Measurements from ENCODE around the gene PCGF2.
"Not testable (repeated sequence)": the region's sequence is repeated elsewhere in the genome, so short reads cannot be mapped to it uniquely, and the experiment has no call there.

The PCGF2 gene

DNA sequence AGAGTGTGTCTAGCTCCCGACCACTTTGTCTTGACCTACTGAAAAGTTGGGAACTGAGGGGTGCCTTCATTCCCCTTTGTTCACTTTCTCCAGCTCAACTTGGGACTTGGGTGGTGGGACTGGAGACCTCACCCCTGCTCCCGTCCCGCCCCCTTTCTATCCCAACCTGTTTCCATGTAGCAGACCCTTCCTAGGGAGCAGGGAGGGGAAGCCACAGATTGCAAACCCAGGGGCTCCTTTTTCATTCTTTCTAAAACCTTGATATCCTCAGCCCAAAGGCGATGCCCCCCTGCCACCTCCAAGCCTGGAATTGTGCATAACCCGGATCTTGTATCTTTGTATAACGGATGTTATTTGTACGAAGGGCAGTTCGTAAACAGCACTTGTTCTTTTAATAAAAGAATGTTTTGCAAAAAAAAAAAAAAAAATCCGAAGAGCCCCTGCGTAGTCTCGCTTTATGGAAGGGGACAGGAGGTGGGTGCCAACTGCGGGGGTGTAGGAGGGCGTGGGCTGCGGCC, 18.7 kb downstream of the PCGF2 start:
- no peaks in the 10 kb centered on the region for H4K20me1 ChIP-seq (ENCODE audit: low read depth, low read length)
- no peaks in the 10 kb centered on the region for H3K9me2 ChIP-seq (replicated peaks; ENCODE audit: insufficient read depth, low read length)
- H3K27ac ChIP-seq (ENCODE audit: low read depth, low read length), result peak overlapping the region; percentile 49; the same call in 1 of the 2 replicates
- no peaks in the 10 kb centered on the region for H3K9me3 ChIP-seq (ENCODE audit: insufficient read depth, low read length)
- H3K4me2 ChIP-seq (ENCODE audit: low read depth, low read length, poor library complexity, severe bottlenecking), result peak overlapping the region; percentile 81
- H3K9ac ChIP-seq (ENCODE audit: low read length), result peak overlapping the region; percentile 77
- no peaks in the 10 kb centered on the region for H3K79me2 ChIP-seq (ENCODE audit: insufficient read depth, low read length)
- H3K27me3 ChIP-seq (ENCODE audit: low read length), result no peaks in the 10 kb centered on the region
- TF ChIP-seq, protein P1, sequence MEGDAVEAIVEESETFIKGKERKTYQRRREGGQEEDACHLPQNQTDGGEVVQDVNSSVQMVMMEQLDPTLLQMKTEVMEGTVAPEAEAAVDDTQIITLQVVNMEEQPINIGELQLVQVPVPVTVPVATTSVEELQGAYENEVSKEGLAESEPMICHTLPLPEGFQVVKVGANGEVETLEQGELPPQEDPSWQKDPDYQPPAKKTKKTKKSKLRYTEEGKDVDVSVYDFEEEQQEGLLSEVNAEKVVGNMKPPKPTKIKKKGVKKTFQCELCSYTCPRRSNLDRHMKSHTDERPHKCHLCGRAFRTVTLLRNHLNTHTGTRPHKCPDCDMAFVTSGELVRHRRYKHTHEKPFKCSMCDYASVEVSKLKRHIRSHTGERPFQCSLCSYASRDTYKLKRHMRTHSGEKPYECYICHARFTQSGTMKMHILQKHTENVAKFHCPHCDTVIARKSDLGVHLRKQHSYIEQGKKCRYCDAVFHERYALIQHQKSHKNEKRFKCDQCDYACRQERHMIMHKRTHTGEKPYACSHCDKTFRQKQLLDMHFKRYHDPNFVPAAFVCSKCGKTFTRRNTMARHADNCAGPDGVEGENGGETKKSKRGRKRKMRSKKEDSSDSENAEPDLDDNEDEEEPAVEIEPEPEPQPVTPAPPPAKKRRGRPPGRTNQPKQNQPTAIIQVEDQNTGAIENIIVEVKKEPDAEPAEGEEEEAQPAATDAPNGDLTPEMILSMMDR (IDR thresholded peaks at IDR 0.05; ENCODE audit: insufficient read depth, low read length, poor library complexity, severe bottlenecking), result no peak
- TF ChIP-seq EZH2phosphoT487 (conservative IDR thresholded peaks at IDR 0.05; ENCODE audit: low read length), result no peak
- H3F3A ChIP-seq (ENCODE audit: insufficient read depth), result peaks cover 22% of the 10 kb centered on the region
- H3K4me3 ChIP-seq (ENCODE audit: insufficient read depth, low read length, poor library complexity, severe bottlenecking), result peak overlapping the region; percentile 63
- H3K36me3 ChIP-seq (ENCODE audit: low read length), result no peaks in the 10 kb centered on the region
- peak overlapping the region; percentile 63 for H2AFZ ChIP-seq (ENCODE audit: low read depth, low read length, severe bottlenecking)

DNA sequence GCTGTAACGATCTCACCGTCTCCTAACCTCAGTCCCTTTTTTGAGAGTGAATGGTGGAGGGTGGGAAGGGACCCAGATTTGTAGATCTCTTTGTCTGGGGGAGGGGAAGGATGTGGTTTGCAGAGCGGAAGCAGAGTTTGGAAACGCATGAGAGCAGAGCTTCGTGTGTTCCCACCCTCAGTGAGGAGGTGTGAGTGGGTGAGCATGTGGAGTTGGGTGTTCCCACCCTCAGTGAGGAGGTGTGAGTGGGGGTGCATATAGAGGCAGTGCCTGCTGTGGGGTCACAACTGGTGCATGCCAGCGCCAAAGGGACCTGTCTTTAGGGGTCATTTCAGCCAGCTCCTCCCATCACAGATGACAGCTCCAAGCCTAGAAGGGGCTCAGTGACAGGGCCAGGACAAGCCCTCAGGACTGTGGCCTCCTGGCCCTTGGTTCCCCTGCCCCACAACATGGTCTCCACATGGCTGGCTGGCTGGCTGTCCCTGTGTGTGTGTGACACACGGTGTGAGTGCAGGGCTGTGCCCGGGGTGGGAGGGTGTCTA, 19.8 kb downstream of the PCGF2 start:
- Histone ChIP-seq H3K4me2 (ENCODE audit: low read depth, low read length, poor library complexity, severe bottlenecking) (no peak overlapping the region), H3F3A (ENCODE audit: insufficient read depth) (peaks cover 18% of the 10 kb centered on the region), H3K4me3 (ENCODE audit: insufficient read depth, low read length, poor library complexity, severe bottlenecking) (no peak overlapping the region), H3K27me3 (ENCODE audit: low read length) (no peaks in the 10 kb centered on the region), H3K9me3 (ENCODE audit: insufficient read depth, low read length) (no peaks in the 10 kb centered on the region), H3K9me2 (replicated peaks; ENCODE audit: insufficient read depth, low read length) (no peaks in the 10 kb centered on the region), H3K27ac (ENCODE audit: low read depth, low read length) (no peak overlapping the region), H3K79me2 (ENCODE audit: insufficient read depth, low read length) (no peaks in the 10 kb centered on the region), H2AFZ (ENCODE audit: low read depth, low read length, severe bottlenecking) (no peak overlapping the region), H3K9ac (ENCODE audit: low read length) (no peak overlapping the region), H4K20me1 (ENCODE audit: low read depth, low read length) (no peaks in the 10 kb centered on the region), H3K36me3 (ENCODE audit: low read length) (no peaks in the 10 kb centered on the region)
- no peak for TF ChIP-seq EZH2phosphoT487 (conservative IDR thresholded peaks at IDR 0.05; ENCODE audit: low read length)
- TF ChIP-seq, protein P1 (IDR thresholded peaks at IDR 0.05; ENCODE audit: insufficient read depth, low read length, poor library complexity, severe bottlenecking), result no peak

DNA sequence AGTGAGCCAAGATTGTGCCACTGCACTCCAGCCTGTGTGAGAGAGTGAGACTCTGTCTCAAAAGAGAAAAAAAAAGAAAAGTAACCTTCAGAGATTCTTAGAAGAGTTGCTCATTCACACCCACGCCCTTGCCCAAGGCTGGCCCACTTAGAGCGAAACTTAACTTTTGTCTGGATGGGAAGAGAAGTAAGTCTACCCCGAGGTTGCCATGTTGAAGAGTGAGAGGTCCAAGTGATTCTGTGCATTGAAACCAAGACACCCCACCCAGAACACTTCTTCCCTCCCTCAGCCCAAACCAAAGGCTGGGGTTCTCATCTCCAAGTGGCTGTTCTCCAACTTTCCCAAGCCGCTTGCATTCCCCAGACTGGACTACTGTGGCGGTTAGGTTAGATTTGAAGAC, 20.4 kb downstream of the PCGF2 start:
- peaks cover 16% of the 10 kb centered on the region for H3F3A ChIP-seq (ENCODE audit: insufficient read depth)
- H3K27ac ChIP-seq (ENCODE audit: low read depth, low read length), result no peak overlapping the region
- no peaks in the 10 kb centered on the region for H3K9me2 ChIP-seq (replicated peaks; ENCODE audit: insufficient read depth, low read length)
- no peaks in the 10 kb centered on the region for H3K9me3 ChIP-seq (ENCODE audit: insufficient read depth, low read length)
- H3K9ac ChIP-seq (ENCODE audit: low read length), result no peak overlapping the region
- no peaks in the 10 kb centered on the region for H3K36me3 ChIP-seq (ENCODE audit: low read length)
- H2AFZ ChIP-seq (ENCODE audit: low read depth, low read length, severe bottlenecking), result no peak overlapping the region
- TF ChIP-seq, protein P1 (IDR thresholded peaks at IDR 0.05; ENCODE audit: insufficient read depth, low read length, poor library complexity, severe bottlenecking), result no peak
- TF ChIP-seq EZH2phosphoT487 (conservative IDR thresholded peaks at IDR 0.05; ENCODE audit: low read length), result no peak
- no peaks in the 10 kb centered on the region for H3K27me3 ChIP-seq (ENCODE audit: low read length)
- no peaks in the 10 kb centered on the region for H4K20me1 ChIP-seq (ENCODE audit: low read depth, low read length)
- H3K79me2 ChIP-seq (ENCODE audit: insufficient read depth, low read length), result no peaks in the 10 kb centered on the region
- no peak overlapping the region for H3K4me2 ChIP-seq (ENCODE audit: low read depth, low read length, poor library complexity, severe bottlenecking)
- no peak overlapping the region for H3K4me3 ChIP-seq (ENCODE audit: insufficient read depth, low read length, poor library complexity, severe bottlenecking)

- H3K27me3 ChIP-seq (ENCODE audit: low read length); H3K9ac ChIP-seq (ENCODE audit: low read length); H3K27ac ChIP-seq (ENCODE audit: low read depth, low read length): not testable (repeated sequence)
Observed at GRCh38 chr17:38726145-38726544, 22.0 kb downstream of the PCGF2 start.

More at GRCh38 chr17:38726145-38726544, 22.0 kb downstream of the PCGF2 start:
- H3K79me2 ChIP-seq (ENCODE audit: insufficient read depth, low read length); H3K9me3 ChIP-seq (ENCODE audit: insufficient read depth, low read length); H3K36me3 ChIP-seq (ENCODE audit: low read length); H4K20me1 ChIP-seq (ENCODE audit: low read depth, low read length); H3K4me3 ChIP-seq (ENCODE audit: insufficient read depth, low read length, poor library complexity, severe bottlenecking); H3K4me2 ChIP-seq (ENCODE audit: low read depth, low read length, poor library complexity, severe bottlenecking); H2AFZ ChIP-seq (ENCODE audit: low read depth, low read length, severe bottlenecking); H3K9me2 ChIP-seq (replicated peaks; ENCODE audit: insufficient read depth, low read length): not testable (repeated sequence)
- peaks cover 15% of the 10 kb centered on the region for H3F3A ChIP-seq (ENCODE audit: insufficient read depth)
